ENCODE measurements around the gene FAM186B. TPM values are rescaled to one million over a fixed set of nuclear protein-coding genes. Genes with fewer than 3 reads are reported as not detected.
A peak's percentile ranks its signal among the peaks of the same experiment; 100 is the strongest.

The FAM186B gene
- total and polyA plus RNA-seq, 2 of the 13 experiments (the other 11 are each of a cell fraction or from before 2014, with no cell fraction given), result 0.07 to 0.20 TPM

GRCh38 chr12:49622501-49623141 lies 17.2 kb upstream of the FAM186B start (continued):
- TF ChIP-seq STAT6 (CRISPR knock-in tag; IDR thresholded peaks at IDR 0.05; ENCODE audit: borderline replicate concordance) (no peak), ZNF33B (CRISPR knock-in tag; IDR thresholded peaks at IDR 0.05) (no peak), MAX (IDR thresholded peaks at IDR 0.05) (peak; percentile 74), PHF21A (CRISPR knock-in tag; IDR thresholded peaks at IDR 0.05) (peak; percentile 61; the same call in 1 of the 2 replicates), ZNF674 (CRISPR knock-in tag; IDR thresholded peaks at IDR 0.05; ENCODE audit: low read depth) (no peak), SALL2 (CRISPR knock-in tag; IDR thresholded peaks at IDR 0.05) (no peak), TRIM24 (CRISPR knock-in tag; IDR thresholded peaks at IDR 0.05) (no peak), ZNF501 (CRISPR knock-in tag; IDR thresholded peaks at IDR 0.05) (peak; percentile 87), FIP1L1 (IDR thresholded peaks at IDR 0.05; ENCODE audit: borderline replicate concordance, insufficient read depth, low read depth, low read length) (no peak), MAFF (IDR thresholded peaks at IDR 0.05; ENCODE audit: low read depth, low read length) (no peak), HCFC1 (IDR thresholded peaks at IDR 0.05; ENCODE audit: low read depth, low read length) (no peak), AHR (CRISPR knock-in tag; IDR thresholded peaks at IDR 0.05) (peak; percentile 82; the same call in 1 of the 2 replicates), GABPA (IDR thresholded peaks at IDR 0.05; ENCODE audit: low read depth, low read length) (no peak), GABPA (CRISPR knock-in tag; IDR thresholded peaks at IDR 0.05; ENCODE audit: low read depth) (no peak), TBX3 (IDR thresholded peaks at IDR 0.05; ENCODE audit: borderline replicate concordance) (no peak), ZFP91 (CRISPR knock-in tag; IDR thresholded peaks at IDR 0.05; ENCODE audit: borderline replicate concordance) (peak; percentile 69; the same call in 1 of the 2 replicates), KDM3A (CRISPR knock-in tag; IDR thresholded peaks at IDR 0.05; ENCODE audit: low read depth) (no peak), HNRNPLL (IDR thresholded peaks at IDR 0.05; ENCODE audit: low read depth, low read length, poor library complexity, severe bottlenecking) (no peak), NBN (conservative IDR thresholded peaks at IDR 0.05) (no peak), ZNF33A (CRISPR knock-in tag; IDR thresholded peaks at IDR 0.05; ENCODE audit: borderline replicate concordance) (0 out of 2 replicates have a peak, but pooled peaks have one; percentile 48), ZNF770 (CRISPR knock-in tag; IDR thresholded peaks at IDR 0.05) (peak; percentile 73), ZFP1 (CRISPR knock-in tag; IDR thresholded peaks at IDR 0.05) (no peak), KMT2B (CRISPR knock-in tag; IDR thresholded peaks at IDR 0.05) (peak; percentile 33; the same call in 1 of the 2 replicates), CENPX (CRISPR knock-in tag; IDR thresholded peaks at IDR 0.05) (no peak)
